SU-DHL-6 (cell line): ENCODE measurements around the gene ZDHHC7.

Experiments
- H2AFZ ChIP-seq: fragments of 200-600 bp; sonication (generic); 2 replicates; pipeline ENCODE4 v1.6.1; 2014; ENCODE audit warnings: low read depth, mild to moderate bottlenecking, moderate library complexity, mixed read lengths, antibody characterized with exemption, low read length; ENCODE audit not compliant: severe bottlenecking
- H3F3A ChIP-seq: fragments of 200-600 bp; shearing (Covaris generic); 2 replicates; pipeline ENCODE4 v1.6.0; 2016; ENCODE audit warnings: antibody characterized with exemption, mild to moderate bottlenecking; ENCODE audit not compliant: insufficient read depth
- H3K27ac ChIP-seq: fragments of 200-600 bp; sonication (generic); 2 replicates; pipeline ENCODE4 v1.5.1; 2016; ENCODE audit warnings: low read depth, mild to moderate bottlenecking, low read length, moderate library complexity, mixed read lengths
- H3K27me3 ChIP-seq: fragments of 200-600 bp; sonication (generic), shearing (Covaris generic); 2 replicates; pipeline ENCODE4 v1.6.0; 2014; ENCODE audit warnings: mild to moderate bottlenecking, low read length
- H3K36me3 ChIP-seq: fragments of 200-600 bp; sonication (generic); 2 replicates; pipeline ENCODE4 v1.6.1; 2014; ENCODE audit warnings: mild to moderate bottlenecking, low read length, mixed read lengths
- H3K4me2 ChIP-seq: fragments of 300-600, 200-600 bp; shearing (Covaris generic), sonication (generic); 2 replicates; pipeline ENCODE4 v1.6.0; 2014; ENCODE audit warnings: low read length, low read depth, mild to moderate bottlenecking; ENCODE audit not compliant: poor library complexity, severe bottlenecking
- H3K4me3 ChIP-seq: fragments of 200-600 bp; sonication (generic); 2 replicates; pipeline ENCODE4 v1.5.1; 2014; ENCODE audit warnings: antibody characterized with exemption, low read length, mild to moderate bottlenecking, mixed read lengths; ENCODE audit not compliant: insufficient read depth, poor library complexity, severe bottlenecking
- H3K79me2 ChIP-seq: fragments of 200-600 bp; sonication (generic); 2 replicates; pipeline ENCODE4 v1.6.1; 2014; ENCODE audit warnings: mild to moderate bottlenecking, low read length, moderate library complexity; ENCODE audit not compliant: insufficient read depth
- H3K9ac ChIP-seq: fragments of 200-600 bp; sonication (generic); 2 replicates; pipeline ENCODE4 v1.7.0; 2014; ENCODE audit warnings: mild to moderate bottlenecking, low read length
- H3K9me2 ChIP-seq: fragments of 200-600 bp; sonication (generic); replicated peaks from 2 replicates; pipeline ENCODE4 v1.6.1; 2014; ENCODE audit warnings: low read length; ENCODE audit not compliant: insufficient read depth
- H3K9me3 ChIP-seq: fragments of 200-600 bp; sonication (generic); 2 replicates; pipeline ENCODE4 v1.6.1; 2014; ENCODE audit warnings: low read length, mixed read lengths; ENCODE audit not compliant: insufficient read depth
- H4K20me1 ChIP-seq: fragments of 200-600 bp; sonication (generic); 2 replicates; pipeline ENCODE4 v1.6.1; 2014; ENCODE audit warnings: low read depth, mild to moderate bottlenecking, antibody characterized with exemption, low read length, moderate library complexity, mixed read lengths
- EZH2phosphoT487 ChIP-seq: fragments of 200-600 bp; sonication (generic), shearing (Covaris generic); conservative IDR thresholded peaks from 2 replicates; pipeline ENCODE4 v1.6.1; 2018; ENCODE audit warnings: mild to moderate bottlenecking, antibody characterized with exemption, low read length, moderate library complexity, mixed read lengths
- TF ChIP-seq, protein P1 (sequence below): fragments of 200-600 bp; sonication (generic); IDR thresholded peaks from one replicate; pipeline ENCODE4 v1.5.1; 2017; ENCODE audit warnings: antibody characterized with exemption, mild to moderate bottlenecking, low read length, moderate library complexity; ENCODE audit not compliant: insufficient read depth, poor library complexity, severe bottlenecking

Gene ZDHHC7

DNA sequence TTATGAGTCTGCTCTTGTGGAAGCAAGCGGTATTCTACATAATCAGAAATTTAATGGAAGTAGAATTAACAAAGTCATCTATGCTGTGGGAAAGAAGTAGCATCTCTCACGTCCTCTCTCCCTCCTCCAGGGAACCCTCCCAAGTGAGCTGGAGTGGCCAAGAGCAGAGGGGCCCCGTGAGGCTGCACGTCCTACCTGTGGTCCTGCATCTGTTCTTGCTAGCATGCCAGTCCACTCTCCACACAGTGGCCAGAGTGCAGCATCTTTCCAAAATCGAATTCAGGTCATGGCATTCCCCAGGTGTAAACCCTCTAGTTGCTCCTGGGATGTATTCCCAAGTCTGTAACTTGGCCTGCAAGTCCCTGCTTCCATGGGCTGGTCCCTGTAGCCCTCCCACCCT is 26.4 kb upstream of the ZDHHC7 start:
- no peak for TF ChIP-seq EZH2phosphoT487
- TF ChIP-seq, protein P1, sequence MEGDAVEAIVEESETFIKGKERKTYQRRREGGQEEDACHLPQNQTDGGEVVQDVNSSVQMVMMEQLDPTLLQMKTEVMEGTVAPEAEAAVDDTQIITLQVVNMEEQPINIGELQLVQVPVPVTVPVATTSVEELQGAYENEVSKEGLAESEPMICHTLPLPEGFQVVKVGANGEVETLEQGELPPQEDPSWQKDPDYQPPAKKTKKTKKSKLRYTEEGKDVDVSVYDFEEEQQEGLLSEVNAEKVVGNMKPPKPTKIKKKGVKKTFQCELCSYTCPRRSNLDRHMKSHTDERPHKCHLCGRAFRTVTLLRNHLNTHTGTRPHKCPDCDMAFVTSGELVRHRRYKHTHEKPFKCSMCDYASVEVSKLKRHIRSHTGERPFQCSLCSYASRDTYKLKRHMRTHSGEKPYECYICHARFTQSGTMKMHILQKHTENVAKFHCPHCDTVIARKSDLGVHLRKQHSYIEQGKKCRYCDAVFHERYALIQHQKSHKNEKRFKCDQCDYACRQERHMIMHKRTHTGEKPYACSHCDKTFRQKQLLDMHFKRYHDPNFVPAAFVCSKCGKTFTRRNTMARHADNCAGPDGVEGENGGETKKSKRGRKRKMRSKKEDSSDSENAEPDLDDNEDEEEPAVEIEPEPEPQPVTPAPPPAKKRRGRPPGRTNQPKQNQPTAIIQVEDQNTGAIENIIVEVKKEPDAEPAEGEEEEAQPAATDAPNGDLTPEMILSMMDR = no peak
- no peak overlapping the region for H3K4me2 ChIP-seq
- no peak overlapping the region for H3K27ac ChIP-seq
- no peaks in the 10 kb centered on the region for H3K9me2 ChIP-seq
- no peaks in the 10 kb centered on the region for H3K36me3 ChIP-seq
- H3K79me2 ChIP-seq = no peaks in the 10 kb centered on the region
- H2AFZ ChIP-seq = no peak overlapping the region
- H4K20me1 ChIP-seq = no peaks in the 10 kb centered on the region
- H3K9me3 ChIP-seq = no peaks in the 10 kb centered on the region
- no peaks in the 10 kb centered on the region for H3K27me3 ChIP-seq
- H3K4me3 ChIP-seq = no peak overlapping the region
- H3K9ac ChIP-seq = no peak overlapping the region
- H3F3A ChIP-seq = no peaks in the 10 kb centered on the region

DNA sequence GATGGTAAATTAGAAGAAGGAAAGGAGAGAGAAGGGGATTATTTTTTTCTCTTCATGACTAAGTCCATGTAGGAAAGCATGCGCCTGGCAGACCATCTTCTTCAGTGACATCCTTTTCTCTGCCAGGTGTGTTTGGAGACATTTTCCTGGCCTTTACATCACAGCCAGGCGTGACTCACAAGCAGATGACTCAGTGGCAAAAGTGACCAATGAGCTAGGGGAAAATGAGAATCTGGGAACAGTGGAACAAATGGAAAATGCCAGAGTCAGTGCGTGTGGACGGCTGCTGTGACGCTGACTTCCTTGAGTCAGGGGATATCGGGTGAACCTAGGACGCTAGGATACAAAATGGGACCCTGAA is 25.7 kb upstream of the ZDHHC7 start:
- Histone ChIP-seq H3K9ac (no peak overlapping the region), H3K9me2 (no peaks in the 10 kb centered on the region), H3F3A (no peaks in the 10 kb centered on the region), H3K27ac (no peak overlapping the region), H3K27me3 (no peaks in the 10 kb centered on the region), H3K36me3 (no peaks in the 10 kb centered on the region), H3K4me2 (no peak overlapping the region), H3K4me3 (no peak overlapping the region), H3K9me3 (no peaks in the 10 kb centered on the region), H2AFZ (no peak overlapping the region), H3K79me2 (no peaks in the 10 kb centered on the region), H4K20me1 (no peaks in the 10 kb centered on the region)
- TF ChIP-seq, protein P1 = no peak
- no peak for TF ChIP-seq EZH2phosphoT487

DNA sequence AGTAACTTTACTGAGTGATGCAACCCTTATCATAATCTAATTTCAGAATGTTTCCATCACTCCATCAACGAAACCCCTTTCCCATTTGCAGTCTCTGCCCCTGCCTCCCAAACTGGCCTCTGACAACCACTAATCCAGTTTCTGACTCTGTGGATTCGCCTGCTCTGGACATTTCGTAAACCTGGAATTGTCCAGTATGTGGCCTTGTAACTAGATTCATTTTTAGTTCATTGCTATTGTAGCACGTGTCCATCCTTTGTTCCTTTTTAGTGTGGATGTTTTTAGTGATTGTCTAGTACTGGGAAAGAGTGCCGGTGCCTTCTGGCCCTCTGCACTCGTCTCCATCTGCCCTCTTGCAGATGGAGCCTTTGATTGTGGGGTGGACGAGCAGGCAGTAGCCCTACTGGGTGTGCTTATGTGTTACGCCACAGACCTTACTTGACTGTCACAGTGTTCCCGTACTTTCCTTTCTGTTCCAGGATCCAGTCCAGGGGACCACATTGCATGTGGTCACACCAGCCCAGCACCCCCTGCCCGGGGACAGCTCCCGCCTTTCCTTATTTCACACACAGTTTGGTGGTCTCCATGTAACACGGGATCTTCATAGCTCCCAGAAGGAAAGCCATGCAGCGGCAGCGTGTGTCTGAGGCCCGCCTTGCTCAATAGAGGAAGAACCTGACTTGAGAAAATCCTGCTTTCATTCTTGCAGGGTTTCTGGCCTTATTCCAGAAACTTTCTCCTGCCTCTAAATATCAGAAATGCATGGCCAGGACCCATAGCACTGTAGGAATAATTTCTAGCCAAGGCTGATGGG is 25.1 kb upstream of the ZDHHC7 start:
- Histone ChIP-seq H4K20me1 (no peaks in the 10 kb centered on the region), H3K36me3 (no peaks in the 10 kb centered on the region), H3K4me3 (no peak overlapping the region), H3K9ac (no peak overlapping the region), H3K4me2 (no peak overlapping the region), H3K27ac (no peak overlapping the region), H3F3A (no peaks in the 10 kb centered on the region), H3K9me3 (no peaks in the 10 kb centered on the region), H3K79me2 (no peaks in the 10 kb centered on the region), H3K9me2 (no peaks in the 10 kb centered on the region), H3K27me3 (no peaks in the 10 kb centered on the region), H2AFZ (no peak overlapping the region)
- TF ChIP-seq EZH2phosphoT487 = no peak
- TF ChIP-seq, protein P1 = no peak
